MCF 10A (cell line): ENCODE measurements around the gene GLB1L2. TPM values are rescaled to one million over a fixed set of nuclear protein-coding genes. Genes with fewer than 3 reads are reported as not detected.
A peak's percentile ranks its signal among the peaks of the same experiment; 100 is the strongest.

ENCODE experiments used
- BruUV-seq: library from RNA; stranded (reverse); fragments of 400-500 nt; replicated peaks from 2 replicates; lab custom pipeline; 2021; lab: Mats Ljungman, UMichigan
- CTCF ChIA-PET: fragments of 300-600 bp; sonication (Branson Sonifier 250); formaldehyde crosslinking; extraction: SDS; loops from one replicate; lab custom pipeline; 2021; ENCODE audit warnings: antibody characterized with exemption, inconsistent platforms; lab: Yijun Ruan, JAX
- POLR2A ChIA-PET: fragments of 300-600, 350-650 bp; sonication (Branson Sonifier 250); formaldehyde crosslinking; extraction: SDS; loops from one replicate; lab custom pipeline; 2020; ENCODE audit warnings: antibody characterized with exemption, inconsistent platforms; lab: Yijun Ruan, JAX
- DNase-seq: peaks from one replicate; pipeline ENCODE4 v3.0.0-alpha.2; 2018; ENCODE audit not compliant: unreplicated experiment
- H3K27ac Mint-ChIP-seq: one replicate; pipeline ENCODE4 v1.8.0; 2022; ENCODE audit warnings: mild to moderate bottlenecking, low read depth, mixed read lengths; ENCODE audit not compliant: unreplicated experiment
- H3K27me3 Mint-ChIP-seq: one replicate; pipeline ENCODE4 v1.8.0; 2022; ENCODE audit warnings: mixed read lengths; ENCODE audit not compliant: insufficient read depth, unreplicated experiment
- H3K36me3 Mint-ChIP-seq: one replicate; pipeline ENCODE4 v1.8.0; 2022; ENCODE audit warnings: mild to moderate bottlenecking, moderate library complexity, mixed read lengths; ENCODE audit not compliant: insufficient read depth, unreplicated experiment
- H3K4me1 Mint-ChIP-seq: one replicate; pipeline ENCODE4 v1.8.0; 2022; ENCODE audit warnings: mixed read lengths; ENCODE audit not compliant: insufficient read depth, unreplicated experiment
- H3K4me3 Mint-ChIP-seq: one replicate; pipeline ENCODE4 v1.8.0; 2022; ENCODE audit warnings: mild to moderate bottlenecking, moderate library complexity, mixed read lengths; ENCODE audit not compliant: unreplicated experiment
- H3K9me3 Mint-ChIP-seq: one replicate; pipeline ENCODE4 v1.8.0; 2022; ENCODE audit warnings: mixed read lengths; ENCODE audit not compliant: unreplicated experiment
- CTCF ChIP-seq: fragments of 200-600 bp; IDR thresholded peaks from one replicate; pipeline ENCODE4 v1.8.0; 2022; ENCODE audit warnings: antibody characterized with exemption, mild to moderate bottlenecking; ENCODE audit not compliant: unreplicated experiment
- intact Hi-C: fragments of 100-400 bp; cut with micrococcal nuclease; formaldehyde crosslinking; loops from 2 replicates; pipeline ENCODE4 v1.14.1; 2022
- total RNA-seq: library from RNA; stranded (reverse); gene quantifications from 2 replicates; pipeline ENCODE4 v1.2.3, GENCODE V29; 2022

Gene GLB1L2
- total RNA-seq, 1 experiment from 2014 or later = 17.0 TPM

DNA sequence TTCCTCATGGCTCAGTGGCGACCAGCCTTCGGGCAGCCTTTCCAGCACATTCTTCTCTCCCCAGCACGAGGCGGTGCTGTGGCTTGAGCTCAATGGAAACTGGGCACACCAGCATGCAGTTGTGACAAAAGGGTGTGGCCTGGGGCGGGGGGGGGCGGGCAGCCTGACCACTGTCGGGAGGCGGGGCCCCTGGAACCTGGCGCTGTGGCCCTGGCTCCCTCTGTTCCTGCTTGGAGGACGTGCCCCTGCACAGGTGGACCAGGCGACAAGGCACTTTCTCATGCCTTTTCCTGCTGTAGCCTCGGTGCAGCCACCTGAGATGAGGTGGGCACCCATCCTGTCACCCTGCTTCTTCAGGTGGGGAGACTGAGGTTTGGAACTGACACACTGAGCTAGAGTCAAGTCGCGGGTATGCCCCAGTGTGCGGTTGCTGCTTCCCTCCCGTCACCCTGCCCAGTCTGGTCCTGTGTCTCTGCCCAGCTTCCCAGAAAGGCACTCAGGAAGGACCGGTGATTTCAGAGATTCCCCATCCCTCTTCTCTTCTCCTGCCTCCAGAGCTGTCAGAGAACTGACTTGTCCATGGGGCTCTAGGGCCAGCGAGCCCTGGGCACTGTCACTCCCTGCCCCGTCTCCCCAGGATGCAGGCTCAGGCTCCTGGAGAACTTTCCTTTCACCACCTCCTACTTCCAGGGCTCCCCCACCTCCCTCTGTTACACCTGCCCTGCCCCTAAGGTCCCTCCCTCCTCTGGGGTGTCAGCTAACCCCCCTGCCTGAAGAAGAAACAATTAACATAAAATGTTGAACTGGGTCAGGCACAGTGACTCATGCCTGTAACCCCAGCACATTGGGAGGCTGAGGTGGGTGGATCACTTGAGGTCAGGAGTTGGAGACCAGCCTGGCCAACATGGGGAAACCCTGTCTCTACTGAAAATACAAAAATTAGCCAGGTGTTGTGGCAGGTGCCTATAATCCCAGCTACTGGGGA is 70.3 kb downstream of the GLB1L2 start:
- POLR2A ChIA-PET = no interaction called here

GRCh38 chr11:134402910-134403309 is 71.1 kb downstream of the GLB1L2 start:
- no peaks in the 10 kb centered on the region for H3K4me1 Mint-ChIP-seq

More for the DNA sequence above, 70.3 kb downstream of the GLB1L2 start:
- CTCF ChIA-PET = interaction anchor here (0.7 kb wide), 1 partner anchor 15 kb away, joined by 4 read pairs; no protein-coding TSS in a partner anchor
- no TSS peak for BruUV-seq
- Mint-ChIP-seq H3K9me3 (no peaks in the 10 kb centered on the region), H3K36me3 (no peaks in the 10 kb centered on the region), H3K27ac (no peak overlapping the region), H3K4me3 (no peak overlapping the region), H3K27me3 (no peaks in the 10 kb centered on the region), H3K4me1 (no peaks in the 10 kb centered on the region)
- intact Hi-C loops = no loop called here
- TF ChIP-seq CTCF = no peak
- no peak for DNase-seq

DNA sequence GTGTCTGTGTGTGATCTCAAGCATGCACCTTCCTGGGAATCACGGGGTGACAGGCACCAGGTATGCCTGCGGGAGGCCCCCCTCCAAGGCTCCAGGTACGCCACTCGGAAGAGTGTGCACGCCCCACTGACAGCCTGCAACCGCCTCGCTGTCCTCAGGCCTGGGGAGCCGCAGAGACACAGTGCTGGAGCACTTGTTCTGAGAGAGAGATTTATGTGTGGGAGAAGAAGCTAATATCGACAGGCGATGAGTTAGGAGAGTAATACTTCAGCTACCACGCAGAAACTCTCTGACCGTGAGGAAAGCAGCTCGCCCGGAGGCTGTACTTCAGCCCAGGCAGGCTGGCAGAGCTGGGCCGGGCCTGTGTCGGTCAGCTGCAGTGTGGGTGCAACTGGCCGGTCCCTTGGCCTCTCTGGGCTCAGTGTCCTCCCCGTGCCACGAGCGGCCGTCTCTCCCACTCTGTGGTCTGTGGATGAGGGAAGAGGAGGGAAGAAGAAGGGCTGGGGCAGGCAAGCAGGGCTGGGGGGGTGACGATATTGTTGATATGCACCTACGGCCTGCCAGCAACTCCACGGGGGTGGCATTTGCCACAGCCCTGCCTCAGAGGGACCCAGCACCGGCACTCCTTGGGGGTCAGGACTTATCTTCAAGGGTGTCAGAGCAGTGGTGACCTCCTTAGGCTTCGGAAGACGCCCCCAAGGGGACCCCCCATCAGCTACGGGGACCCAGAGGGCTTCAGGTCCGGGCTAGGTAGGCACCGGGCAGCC is 73.0 kb downstream of the GLB1L2 start:
- POLR2A ChIA-PET = no interaction called here
- Mint-ChIP-seq H3K27ac (no peak overlapping the region), H3K9me3 (no peaks in the 10 kb centered on the region), H3K4me3 (no peak overlapping the region), H3K4me1 (peaks cover 3% of the 10 kb centered on the region), H3K36me3 (no peaks in the 10 kb centered on the region), H3K27me3 (peaks cover 6% of the 10 kb centered on the region)
- CTCF ChIA-PET = interaction anchor here (0.6 kb wide), 1 partner anchor 148 kb away, joined by 3 read pairs; no protein-coding TSS in a partner anchor
- TF ChIP-seq CTCF = no peak
- BruUV-seq = no TSS peak
- intact Hi-C loops = no loop called here
- DNase-seq = no peak

More at GRCh38 chr11:134402910-134403309, 71.1 kb downstream of the GLB1L2 start:
- CTCF ChIA-PET = no interaction called here
- no TSS peak for BruUV-seq
- Mint-ChIP-seq H3K27ac (no peak overlapping the region), H3K4me3 (no peak overlapping the region), H3K36me3 (no peaks in the 10 kb centered on the region), H3K9me3 (no peaks in the 10 kb centered on the region), H3K27me3 (no peaks in the 10 kb centered on the region)
- no peak for TF ChIP-seq CTCF
- intact Hi-C loops = no loop called here
- POLR2A ChIA-PET = no interaction called here
- DNase-seq = no peak

GRCh38 chr11:134405436-134405835 is 73.6 kb downstream of the GLB1L2 start:
- H3K4me3 Mint-ChIP-seq = no peak overlapping the region
- no peak for TF ChIP-seq CTCF
- H3K36me3 Mint-ChIP-seq = no peaks in the 10 kb centered on the region
- CTCF ChIA-PET = interaction anchor here (0.6 kb wide), 1 partner anchor 148 kb away, joined by 3 read pairs; no protein-coding TSS in a partner anchor
- peaks cover 13% of the 10 kb centered on the region for H3K27me3 Mint-ChIP-seq
- intact Hi-C loops = no loop called here
- DNase-seq = peak; percentile 16
- POLR2A ChIA-PET = interaction anchor here (0.7 kb wide), 1 partner anchor 20 kb away, joined by 3 read pairs; no protein-coding TSS in a partner anchor
- peaks cover 5% of the 10 kb centered on the region for H3K4me1 Mint-ChIP-seq
- no TSS peak for BruUV-seq
- H3K27ac Mint-ChIP-seq = no peak overlapping the region
- no peaks in the 10 kb centered on the region for H3K9me3 Mint-ChIP-seq
